Pons (tissue), 1 donor: ENCODE measurements around the gene CADM2.

ENCODE experiments used
- DNase-seq: peaks from one replicate; pipeline ENCODE4 v3.0.0-alpha.2; 2016; ENCODE audit warnings: low spot score

CADM2 gene

GRCh38 chr3:85808755-85809154, 850.0 kb downstream of the CADM2 start:
- DNase-seq, result no peak

- DNase-seq, result peak; percentile 31
Observed at GRCh38 chr3:85821130-85821756, 862.5 kb downstream of the CADM2 start.

- DNase-seq, result no peak
Observed at GRCh38 chr3:85835857-85836440, 877.2 kb downstream of the CADM2 start.

GRCh38 chr3:85837402-85837801, 878.6 kb downstream of the CADM2 start:
- no peak for DNase-seq

- no peak for DNase-seq
Observed at GRCh38 chr3:85838921-85839320, 880.1 kb downstream of the CADM2 start.

GRCh38 chr3:85842081-85842480, 883.3 kb downstream of the CADM2 start:
- DNase-seq, result no peak

GRCh38 chr3:85846940-85847339, 888.2 kb downstream of the CADM2 start:
- no peak for DNase-seq

GRCh38 chr3:85851071-85851470, 892.3 kb downstream of the CADM2 start:
- no peak for DNase-seq

GRCh38 chr3:85853805-85854204, 895.0 kb downstream of the CADM2 start:
- DNase-seq, result no peak

GRCh38 chr3:85862893-85863455, 904.2 kb downstream of the CADM2 start:
- no peak for DNase-seq

GRCh38 chr3:85864896-85865295, 906.1 kb downstream of the CADM2 start:
- peak; percentile 12 for DNase-seq

GRCh38 chr3:85867072-85867471, 908.3 kb downstream of the CADM2 start:
- DNase-seq, result no peak

- DNase-seq, result no peak
Observed at GRCh38 chr3:85875589-85875988, 916.8 kb downstream of the CADM2 start.

- no peak for DNase-seq
Observed at GRCh38 chr3:85877631-85878030, 918.8 kb downstream of the CADM2 start.

GRCh38 chr3:85881833-85882393, 923.1 kb downstream of the CADM2 start:
- no peak for DNase-seq

- no peak for DNase-seq
Observed at GRCh38 chr3:85890043-85890555, 931.3 kb downstream of the CADM2 start.

GRCh38 chr3:85903434-85903833, 944.6 kb downstream of the CADM2 start:
- DNase-seq, result no peak

GRCh38 chr3:85912980-85913379, 954.2 kb downstream of the CADM2 start:
- no peak for DNase-seq

GRCh38 chr3:85922374-85922773, 963.6 kb downstream of the CADM2 start:
- DNase-seq, result no peak

- no peak for DNase-seq
Observed at GRCh38 chr3:85930718-85931117, 971.9 kb downstream of the CADM2 start.

GRCh38 chr3:85933326-85933725, 974.5 kb downstream of the CADM2 start:
- DNase-seq, result no peak

GRCh38 chr3:85935171-85935570, 976.4 kb downstream of the CADM2 start:
- no peak for DNase-seq

- peak; percentile 92 for DNase-seq
Observed at GRCh38 chr3:85939074-85939482, 980.3 kb downstream of the CADM2 start.
